H9 (cell line): ENCODE data around the gene TRAK1. TPM values are rescaled to one million over a fixed set of nuclear protein-coding genes. Genes with fewer than 3 reads are reported as not detected.

Source experiments
- DNase-seq: peaks from one replicate; pipeline ENCODE4 v3.0.0-alpha.2; 2017
- H2AFZ ChIP-seq: one replicate; pipeline ENCODE4 v1.6.1; 2013; ENCODE audit warnings: mild to moderate bottlenecking, low read length, control low read depth, moderate library complexity
- H2AK5ac ChIP-seq: 2 replicates; pipeline ENCODE4 v1.6.1; 2013; ENCODE audit warnings: low read length, control low read depth, mixed read lengths; ENCODE audit not compliant: insufficient read length
- H2BK120ac ChIP-seq: one replicate; pipeline ENCODE4 v1.6.1; 2013; ENCODE audit warnings: low read depth, mild to moderate bottlenecking, low read length, control low read depth, inconsistent platforms; ENCODE audit not compliant: poor library complexity, severe bottlenecking
- H2BK12ac ChIP-seq: 2 replicates; pipeline ENCODE4 v1.6.1; 2013; ENCODE audit warnings: low read length, control low read depth, mixed read lengths, low read depth; ENCODE audit not compliant: insufficient read length
- H2BK15ac ChIP-seq: 2 replicates; pipeline ENCODE4 v1.6.1; 2013; ENCODE audit warnings: low read depth, low read length, control low read depth
- H2BK20ac ChIP-seq: one replicate; pipeline ENCODE4 v1.6.1; 2013; ENCODE audit warnings: low read depth, mild to moderate bottlenecking, low read length, control low read depth, inconsistent platforms; ENCODE audit not compliant: poor library complexity, severe bottlenecking
- H2BK5ac ChIP-seq: 2 replicates; pipeline ENCODE4 v1.6.1; 2013; ENCODE audit warnings: low read length, control low read depth, mixed read lengths; ENCODE audit not compliant: insufficient read length
- H3K14ac ChIP-seq: 2 replicates; pipeline ENCODE4 v1.6.1; 2013; ENCODE audit warnings: low read length, control low read depth; ENCODE audit not compliant: insufficient read depth
- H3K18ac ChIP-seq: 2 replicates; pipeline ENCODE4 v1.6.1; 2013; ENCODE audit warnings: low read depth, mild to moderate bottlenecking, mixed read lengths, low read length, control low read depth; ENCODE audit not compliant: insufficient read length
- H3K23ac ChIP-seq: 2 replicates; pipeline ENCODE4 v1.6.1; 2013; ENCODE audit warnings: low read length, control low read depth, mixed read lengths, low read depth; ENCODE audit not compliant: insufficient read length
- H3K23me2 ChIP-seq: 2 replicates; pipeline ENCODE4 v1.6.1; 2013; ENCODE audit warnings: low read depth, mild to moderate bottlenecking, mixed read lengths, low read length, control low read depth; ENCODE audit not compliant: insufficient read length, poor library complexity, severe bottlenecking
- H3K27ac ChIP-seq: 2 replicates; pipeline ENCODE4 v1.5.1; 2013; ENCODE audit warnings: low read length, control low read depth, mixed read lengths, low read depth; ENCODE audit not compliant: insufficient read length
- H3K27me3 ChIP-seq: 2 replicates; pipeline ENCODE4 v1.6.1; 2013; ENCODE audit warnings: low read length, control low read depth, inconsistent platforms; ENCODE audit not compliant: insufficient read depth
- H3K4ac ChIP-seq: 2 replicates; pipeline ENCODE4 v1.6.1; 2013; ENCODE audit warnings: low read depth, mild to moderate bottlenecking, control low read depth, inconsistent platforms, low read length, moderate library complexity
- H3K4me1 ChIP-seq: 2 replicates; pipeline ENCODE4 v1.6.1; 2013; ENCODE audit warnings: low read length, control low read depth, inconsistent platforms; ENCODE audit not compliant: insufficient read depth
- H3K4me2 ChIP-seq: 2 replicates; pipeline ENCODE4 v1.6.1; 2013; ENCODE audit warnings: low read length, control low read depth, mixed read lengths; ENCODE audit not compliant: insufficient read length, insufficient read depth
- H3K56ac ChIP-seq: 2 replicates; pipeline ENCODE4 v1.6.1; 2013; ENCODE audit warnings: low read depth, mild to moderate bottlenecking, mixed read lengths, low read length, control low read depth; ENCODE audit not compliant: insufficient read length
- H3K79me1 ChIP-seq: 2 replicates; pipeline ENCODE4 v1.6.1; 2013; ENCODE audit warnings: low read depth, mild to moderate bottlenecking, moderate library complexity, low read length, control low read depth, inconsistent platforms; ENCODE audit not compliant: insufficient read depth, poor library complexity, severe bottlenecking
- H3K79me2 ChIP-seq: 2 replicates; pipeline ENCODE4 v1.6.1; 2013; ENCODE audit warnings: low read length, control low read depth, inconsistent platforms; ENCODE audit not compliant: insufficient read depth
- H3K9ac ChIP-seq: 2 replicates; pipeline ENCODE4 v1.6.1; 2013; ENCODE audit warnings: low read length, control low read depth, mixed read lengths; ENCODE audit not compliant: insufficient read length; ENCODE audit errors: extremely low read depth
- H3K9me3 ChIP-seq: one replicate; pipeline ENCODE4 v1.6.1; 2013; ENCODE audit warnings: low read depth, low read length, inconsistent platforms; ENCODE audit not compliant: control insufficient read depth
- H3T11ph ChIP-seq: one replicate; pipeline ENCODE4 v1.6.1; 2013; ENCODE audit warnings: mild to moderate bottlenecking, low read length, control low read depth, inconsistent platforms
- H4K20me1 ChIP-seq: one replicate; pipeline ENCODE4 v1.6.1; 2013; ENCODE audit not compliant: control insufficient read depth, insufficient read length, insufficient read depth
- H4K5ac ChIP-seq: 2 replicates; pipeline ENCODE4 v1.6.1; 2013; ENCODE audit warnings: low read depth, mild to moderate bottlenecking, mixed read lengths, low read length, control low read depth; ENCODE audit not compliant: insufficient read length
- H4K8ac ChIP-seq: replicated peaks from 2 replicates; pipeline ENCODE4 v1.6.1; 2013; ENCODE audit warnings: low read length, control low read depth, mixed read lengths, low read depth; ENCODE audit not compliant: insufficient read length
- H4K91ac ChIP-seq: 2 replicates; pipeline ENCODE4 v1.6.1; 2013; ENCODE audit warnings: low read depth, mild to moderate bottlenecking, moderate library complexity, mixed read lengths, low read length, control low read depth; ENCODE audit not compliant: insufficient read length
- H3K27ac Mint-ChIP-seq, 3 experiments: 2 replicates in 2 of 3; 3 replicates in 1 of 3; pipeline ENCODE4 v1.8.0; 2020 to 2021; ENCODE audit warnings: mixed read lengths in 3 of 3, mild to moderate bottlenecking in 1 of 3, moderate library complexity in 1 of 3
- H3K27me3 Mint-ChIP-seq: 2 replicates; pipeline ENCODE4 v1.8.0; 2021; ENCODE audit warnings: low read depth, mild to moderate bottlenecking, moderate library complexity, mixed read lengths
- H3K36me3 Mint-ChIP-seq, 3 experiments: 2 replicates in 2 of 3; 3 replicates in 1 of 3; pipeline ENCODE4 v1.8.0; 2020 to 2021; ENCODE audit warnings: low read depth in 3 of 3, mixed read lengths in 3 of 3; ENCODE audit not compliant: insufficient read depth in 1 of 3
- H3K4me1 Mint-ChIP-seq, 2 experiments: 2 replicates each; pipeline ENCODE4 v1.8.0; 2020; ENCODE audit warnings: mixed read lengths in 2 of 2
- H3K4me3 Mint-ChIP-seq, 2 experiments: 2 replicates in 1 of 2; 3 replicates in 1 of 2; pipeline ENCODE4 v1.8.0; 2020 to 2021; ENCODE audit warnings: mild to moderate bottlenecking in 2 of 2, mixed read lengths in 2 of 2, moderate library complexity in 1 of 2
- H3K9me3 Mint-ChIP-seq, 2 experiments: 2 replicates in 1 of 2; 3 replicates in 1 of 2; pipeline ENCODE4 v1.8.0; 2020; ENCODE audit warnings: mild to moderate bottlenecking in 2 of 2, mixed read lengths in 2 of 2, moderate library complexity in 1 of 2
- CTCF ChIP-seq: fragments of 200-600 bp; sonication (generic); conservative IDR thresholded peaks from 3 replicates; pipeline ENCODE4 v1.8.0; 2021; ENCODE audit warnings: antibody characterized with exemption, mild to moderate bottlenecking
- WGBS: extraction: QIAGEN DNeasy Blood & Tissue Kit; methylation state at CpG from one replicate; pipeline ENCODE4 v1.1.7; 2013; ENCODE audit warnings: missing lambda C conversion rate, low lambda C conversion rate, mixed read lengths; ENCODE audit not compliant: insufficient read length; ENCODE audit errors: extremely low coverage; 5-methylcytosine and 5-hydroxymethylcytosine counted together
- total RNA-seq: library from RNA; stranded (reverse); gene quantifications from 2 replicates; pipeline ENCODE4 v1.2.1, GENCODE V29; 2021

Gene TRAK1
- total RNA-seq, 1 experiment from 2014 or later = 34.2 TPM

GRCh38 chr3:42275217-42275616 is 184.1 kb downstream of the TRAK1 start:
- H3K9me3 ChIP-seq = peaks cover 5% of the 10 kb centered on the region
- no CpG with 5 or more reads among the region's 1 CpG for WGBS
- no peak overlapping the region for H3K56ac ChIP-seq
- H2BK120ac ChIP-seq = no peak overlapping the region
- no peak overlapping the region for H2BK12ac ChIP-seq
- H2BK20ac ChIP-seq = no peak overlapping the region
- Mint-ChIP-seq H3K27me3 (peaks cover 33% of the 10 kb centered on the region), H3K36me3 (peaks cover 5 to 13% (median 10%) of the 10 kb centered on the region in 3 experiments), H3K9me3 (peaks cover 21 to 23% of the 10 kb centered on the region in 2 experiments), H3K4me1 (no peaks in the 10 kb centered on the region), H3K4me3 (no peak overlapping the region), H3K27ac (no peak overlapping the region)
- H3T11ph ChIP-seq = no peak overlapping the region
- DNase-seq = no peak
- no peak overlapping the region for H3K18ac ChIP-seq
- no peak overlapping the region for H3K27ac ChIP-seq
- H3K4me2 ChIP-seq = no peak overlapping the region
- no peak overlapping the region for H4K8ac ChIP-seq
- no peaks in the 10 kb centered on the region for H3K23me2 ChIP-seq
- no peak overlapping the region for H2AK5ac ChIP-seq
- no peaks in the 10 kb centered on the region for H3K79me2 ChIP-seq
- no peaks in the 10 kb centered on the region for H3K27me3 ChIP-seq
- no peaks in the 10 kb centered on the region for H4K20me1 ChIP-seq
- no peak overlapping the region for H2AFZ ChIP-seq
- no peak overlapping the region for H2BK15ac ChIP-seq
- H3K4me1 ChIP-seq = no peaks in the 10 kb centered on the region
- no peak overlapping the region for H3K23ac ChIP-seq
- H3K79me1 ChIP-seq = no peaks in the 10 kb centered on the region
- H2BK5ac ChIP-seq = no peak overlapping the region
- H3K4ac ChIP-seq = no peak overlapping the region
- no peak overlapping the region for H3K9ac ChIP-seq
- TF ChIP-seq CTCF = no peak
- H4K5ac ChIP-seq = no peak overlapping the region
- no peak overlapping the region for H3K14ac ChIP-seq
- no peak overlapping the region for H4K91ac ChIP-seq

Other genes with a start within 250 kb of the TRAK1 start
- 12.1 and 12.9 TPM in 2 replicates for gene ULK4, start 129.3 kb upstream of the TRAK1 start, total RNA-seq
- gene CCK, start 174.8 kb downstream of the TRAK1 start, total RNA-seq = 0.37 and 0.42 TPM in 2 replicates